GM21576 (cell line): ENCODE measurements around the gene TRIML2.

ENCODE experiments used
- ATAC-seq: cut with Tn5 transposase; IDR thresholded peaks from one replicate; pipeline ENCODE4 v1.9.1; 2021; ENCODE audit warnings: mild to moderate bottlenecking, moderate library complexity; ENCODE audit not compliant: unreplicated experiment

The TRIML2 gene

GRCh38 chr4:188109157-188109755, at the start of gene TRIML2:
TSS of gene TRIML2 (minus strand) at chr4:188109603. CDS start at chr4:188105368, 4,235 bp downstream.
- no peak for ATAC-seq

- no peak for ATAC-seq
These were observed 48.9 kb upstream of the TRIML2 start for GRCh38 chr4:188158336-188158735.

- ATAC-seq, result no peak
These were observed 45.4 kb upstream of the TRIML2 start for GRCh38 chr4:188154668-188155405.

- no peak for ATAC-seq
These were observed 38.4 kb upstream of the TRIML2 start for GRCh38 chr4:188147776-188148175.

- no peak for ATAC-seq
These were observed 37.8 kb upstream of the TRIML2 start for GRCh38 chr4:188147176-188147575.

- no peak for ATAC-seq
These were observed 37.2 kb upstream of the TRIML2 start for GRCh38 chr4:188146618-188147017.

GRCh38 chr4:188145601-188146000, 36.2 kb upstream of the TRIML2 start:
- ATAC-seq, result no peak

- ATAC-seq, result no peak
These were observed 34.3 kb upstream of the TRIML2 start for GRCh38 chr4:188143731-188144130.

- ATAC-seq, result no peak
These were observed 30.3 kb upstream of the TRIML2 start for GRCh38 chr4:188139671-188140070.

GRCh38 chr4:188139141-188139540, 29.7 kb upstream of the TRIML2 start, which contains the start of gene TRIML1:
TSS of gene TRIML1 (plus strand) at chr4:188139441. CDS start at chr4:188139559, 118 bp downstream.
- ATAC-seq, result no peak

GRCh38 chr4:188138227-188138626, 28.8 kb upstream of the TRIML2 start:
- ATAC-seq, result no peak

- ATAC-seq, result no peak
These were observed 22.8 kb upstream of the TRIML2 start for GRCh38 chr4:188132232-188132631.

GRCh38 chr4:188130355-188130754, 21.0 kb upstream of the TRIML2 start:
- no peak for ATAC-seq

GRCh38 chr4:188127214-188127874, 17.9 kb upstream of the TRIML2 start:
- no peak for ATAC-seq

GRCh38 chr4:188121530-188121929, 12.1 kb upstream of the TRIML2 start:
- no peak for ATAC-seq

GRCh38 chr4:188117631-188118324, 8.4 kb upstream of the TRIML2 start:
- no peak for ATAC-seq

- ATAC-seq, result no peak
These were observed 3.8 kb upstream of the TRIML2 start for GRCh38 chr4:188113156-188113555.

- ATAC-seq, result no peak
These were observed 2.6 kb upstream of the TRIML2 start for GRCh38 chr4:188111955-188112354.

- ATAC-seq, result no peak
These were observed 1.5 kb upstream of the TRIML2 start for GRCh38 chr4:188110741-188111471.

GRCh38 chr4:188110036-188110435, 633 bp upstream of the TRIML2 start:
- no peak for ATAC-seq
